ENCODE data around the gene FAM184A. TPM values are rescaled to one million over a fixed set of nuclear protein-coding genes. Genes with fewer than 3 reads are reported as not detected.
"Not testable (repeated sequence)": the region's sequence is repeated elsewhere in the genome, so short reads cannot be mapped to it uniquely, and the experiment has no call there.

The FAM184A gene
- total RNA-seq, 1 experiment from 2014 or later, result 13.3 TPM

GRCh38 chr6:119121367-119121766, 42.9 kb upstream of the FAM184A start:
- Mint-ChIP-seq H3K36me3 (no peaks in the 10 kb centered on the region), H3K27me3 (ENCODE audit: low read depth) (peaks cover 6% of the 10 kb centered on the region), H3K27ac (no peak overlapping the region), H3K4me1 (peaks cover 28% of the 10 kb centered on the region), H3K9me3 (0 out of 2 replicates have a peak, but pooled peaks cover 10% of the 10 kb centered on the region), H3K4me3 (no peak overlapping the region)
- DNase-seq (ENCODE audit: low spot score) (no peak), ATAC-seq (no peak)
- POLR2A ChIA-PET, result no interaction called here
- TF ChIP-seq, protein P1, sequence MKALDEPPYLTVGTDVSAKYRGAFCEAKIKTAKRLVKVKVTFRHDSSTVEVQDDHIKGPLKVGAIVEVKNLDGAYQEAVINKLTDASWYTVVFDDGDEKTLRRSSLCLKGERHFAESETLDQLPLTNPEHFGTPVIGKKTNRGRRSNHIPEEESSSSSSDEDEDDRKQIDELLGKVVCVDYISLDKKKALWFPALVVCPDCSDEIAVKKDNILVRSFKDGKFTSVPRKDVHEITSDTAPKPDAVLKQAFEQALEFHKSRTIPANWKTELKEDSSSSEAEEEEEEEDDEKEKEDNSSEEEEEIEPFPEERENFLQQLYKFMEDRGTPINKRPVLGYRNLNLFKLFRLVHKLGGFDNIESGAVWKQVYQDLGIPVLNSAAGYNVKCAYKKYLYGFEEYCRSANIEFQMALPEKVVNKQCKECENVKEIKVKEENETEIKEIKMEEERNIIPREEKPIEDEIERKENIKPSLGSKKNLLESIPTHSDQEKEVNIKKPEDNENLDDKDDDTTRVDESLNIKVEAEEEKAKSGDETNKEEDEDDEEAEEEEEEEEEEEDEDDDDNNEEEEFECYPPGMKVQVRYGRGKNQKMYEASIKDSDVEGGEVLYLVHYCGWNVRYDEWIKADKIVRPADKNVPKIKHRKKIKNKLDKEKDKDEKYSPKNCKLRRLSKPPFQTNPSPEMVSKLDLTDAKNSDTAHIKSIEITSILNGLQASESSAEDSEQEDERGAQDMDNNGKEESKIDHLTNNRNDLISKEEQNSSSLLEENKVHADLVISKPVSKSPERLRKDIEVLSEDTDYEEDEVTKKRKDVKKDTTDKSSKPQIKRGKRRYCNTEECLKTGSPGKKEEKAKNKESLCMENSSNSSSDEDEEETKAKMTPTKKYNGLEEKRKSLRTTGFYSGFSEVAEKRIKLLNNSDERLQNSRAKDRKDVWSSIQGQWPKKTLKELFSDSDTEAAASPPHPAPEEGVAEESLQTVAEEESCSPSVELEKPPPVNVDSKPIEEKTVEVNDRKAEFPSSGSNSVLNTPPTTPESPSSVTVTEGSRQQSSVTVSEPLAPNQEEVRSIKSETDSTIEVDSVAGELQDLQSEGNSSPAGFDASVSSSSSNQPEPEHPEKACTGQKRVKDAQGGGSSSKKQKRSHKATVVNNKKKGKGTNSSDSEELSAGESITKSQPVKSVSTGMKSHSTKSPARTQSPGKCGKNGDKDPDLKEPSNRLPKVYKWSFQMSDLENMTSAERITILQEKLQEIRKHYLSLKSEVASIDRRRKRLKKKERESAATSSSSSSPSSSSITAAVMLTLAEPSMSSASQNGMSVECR (CRISPR knock-in tag; IDR thresholded peaks at IDR 0.05; ENCODE audit: borderline replicate concordance), result no peak
- TF ChIP-seq ZNF317 (CRISPR knock-in tag; IDR thresholded peaks at IDR 0.05; ENCODE audit: borderline replicate concordance, low read depth), result no peak
- TF ChIP-seq NFYB (CRISPR knock-in tag; conservative IDR thresholded peaks at IDR 0.05; ENCODE audit: low read depth), result no peak
- no peak for TF ChIP-seq ZNF219 (CRISPR knock-in tag; IDR thresholded peaks at IDR 0.05; ENCODE audit: borderline replicate concordance)
- TF ChIP-seq, protein P2, sequence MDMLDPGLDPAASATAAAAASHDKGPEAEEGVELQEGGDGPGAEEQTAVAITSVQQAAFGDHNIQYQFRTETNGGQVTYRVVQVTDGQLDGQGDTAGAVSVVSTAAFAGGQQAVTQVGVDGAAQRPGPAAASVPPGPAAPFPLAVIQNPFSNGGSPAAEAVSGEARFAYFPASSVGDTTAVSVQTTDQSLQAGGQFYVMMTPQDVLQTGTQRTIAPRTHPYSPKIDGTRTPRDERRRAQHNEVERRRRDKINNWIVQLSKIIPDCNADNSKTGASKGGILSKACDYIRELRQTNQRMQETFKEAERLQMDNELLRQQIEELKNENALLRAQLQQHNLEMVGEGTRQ (CRISPR knock-in tag; IDR thresholded peaks at IDR 0.05), result no peak
- TF ChIP-seq FOXK1 (CRISPR knock-in tag; IDR thresholded peaks at IDR 0.05), result no peak
- TF ChIP-seq, protein P3, sequence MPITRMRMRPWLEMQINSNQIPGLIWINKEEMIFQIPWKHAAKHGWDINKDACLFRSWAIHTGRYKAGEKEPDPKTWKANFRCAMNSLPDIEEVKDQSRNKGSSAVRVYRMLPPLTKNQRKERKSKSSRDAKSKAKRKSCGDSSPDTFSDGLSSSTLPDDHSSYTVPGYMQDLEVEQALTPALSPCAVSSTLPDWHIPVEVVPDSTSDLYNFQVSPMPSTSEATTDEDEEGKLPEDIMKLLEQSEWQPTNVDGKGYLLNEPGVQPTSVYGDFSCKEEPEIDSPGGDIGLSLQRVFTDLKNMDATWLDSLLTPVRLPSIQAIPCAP (CRISPR knock-in tag; IDR thresholded peaks at IDR 0.05), result no peak
- CTCF ChIA-PET, result interaction anchor here (1.6 kb wide), 1 partner anchor 8 kb away, joined by 8 read pairs; no protein-coding TSS in a partner anchor

DNA sequence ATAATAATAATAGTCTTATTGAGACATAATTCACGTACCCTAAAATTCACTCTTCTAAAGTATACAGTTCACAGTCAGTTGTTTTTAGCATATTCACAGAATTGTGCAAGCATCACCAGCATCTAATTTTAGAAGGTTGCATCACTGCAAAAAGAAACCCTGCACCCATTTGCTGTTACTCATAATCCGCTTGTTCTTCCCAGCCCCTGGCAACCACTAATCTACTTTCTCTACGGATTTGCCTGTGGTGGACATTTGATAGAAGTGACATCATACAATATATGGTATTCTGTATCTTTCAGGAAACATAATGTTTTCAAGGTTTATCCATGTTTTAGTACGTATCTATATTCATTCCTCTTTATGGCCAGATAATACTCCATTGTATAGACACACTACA, 41.5 kb upstream of the FAM184A start:
- H3K9me3 Mint-ChIP-seq, result no peaks in the 10 kb centered on the region
- peaks cover 28% of the 10 kb centered on the region for H3K4me1 Mint-ChIP-seq
- ATAC-seq (no peak), DNase-seq (ENCODE audit: low spot score) (no peak)
- ChIA-PET CTCF (interaction anchor here (1.6 to 2.7 kb wide), 2 partner anchors 9 kb away, joined by 8 to 11 read pairs; no protein-coding TSS in a partner anchor), POLR2A (no interaction called here)
- H3K27me3 Mint-ChIP-seq (ENCODE audit: low read depth), result peaks cover 6% of the 10 kb centered on the region
- no peak for TF ChIP-seq OVOL2 (CRISPR knock-in tag; IDR thresholded peaks at IDR 0.05; ENCODE audit: borderline replicate concordance)
- no peak for TF ChIP-seq ZNF423 (CRISPR knock-in tag; IDR thresholded peaks at IDR 0.05)
- no peak overlapping the region for H3K27ac Mint-ChIP-seq
- H3K36me3 Mint-ChIP-seq, result no peaks in the 10 kb centered on the region
- no peak overlapping the region for H3K4me3 Mint-ChIP-seq

GRCh38 chr6:119119062-119119461, 40.6 kb upstream of the FAM184A start:
- POLR2A ChIA-PET; H3K9me3 Mint-ChIP-seq; H3K27me3 Mint-ChIP-seq (ENCODE audit: low read depth); ATAC-seq; H3K27ac Mint-ChIP-seq; DNase-seq (ENCODE audit: low spot score); H3K36me3 Mint-ChIP-seq: not testable (repeated sequence)
- Mint-ChIP-seq H3K4me1 (peaks cover 24% of the 10 kb centered on the region), H3K4me3 (peak overlapping the region; percentile 66)
- peak; percentile 69 for TF ChIP-seq USF1 (CRISPR knock-in tag; IDR thresholded peaks at IDR 0.05)
- TF ChIP-seq, protein P2 (CRISPR knock-in tag; IDR thresholded peaks at IDR 0.05), result peak; percentile 75
- CTCF ChIA-PET, result interaction anchor here (0.8 to 2.7 kb wide), 2 partner anchors 10 to 94 kb away, joined by 3 to 11 read pairs; no protein-coding TSS in a partner anchor

All from WTC11 (cell line).